Measurements from ENCODE around the gene TSPY10.
"Not testable (repeated sequence)": the region's sequence is repeated elsewhere in the genome, so short reads cannot be mapped to it uniquely, and the experiment has no call there.

TSPY10 gene, protein sequence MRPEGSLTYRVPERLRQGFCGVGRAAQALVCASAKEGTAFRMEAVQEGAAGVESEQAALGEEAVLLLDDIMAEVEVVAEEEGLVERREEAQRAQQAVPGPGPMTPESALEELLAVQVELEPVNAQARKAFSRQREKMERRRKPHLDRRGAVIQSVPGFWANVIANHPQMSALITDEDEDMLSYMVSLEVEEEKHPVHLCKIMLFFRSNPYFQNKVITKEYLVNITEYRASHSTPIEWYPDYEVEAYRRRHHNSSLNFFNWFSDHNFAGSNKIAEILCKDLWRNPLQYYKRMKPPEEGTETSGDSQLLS

DNA sequence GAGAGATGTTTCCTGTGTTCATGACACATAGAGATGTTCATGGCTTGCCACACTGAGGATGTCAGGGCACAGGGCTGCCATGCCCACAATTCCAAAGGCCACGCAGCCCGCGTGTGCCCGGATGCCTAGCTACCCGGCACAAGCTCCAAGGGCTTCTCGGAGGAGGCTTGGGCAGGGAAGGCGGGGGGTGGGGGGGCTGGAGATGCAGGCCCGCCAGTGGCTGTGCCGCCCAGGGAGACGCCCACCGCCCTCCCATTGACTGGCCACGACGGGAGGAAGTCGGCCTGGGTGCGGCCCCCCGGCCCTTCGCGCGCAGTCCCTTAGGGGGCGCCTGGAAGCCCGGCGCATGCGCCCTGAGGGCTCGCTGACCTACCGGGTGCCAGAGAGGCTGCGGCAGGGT is at the start of gene TSPY10:
TSS of gene TSPY10 (plus strand) at position 301 of the 400 bp plus-strand sequence. CDS start at position 347, 46 bp downstream.
- H3K27me3 ChIP-seq (ENCODE audit: insufficient read depth, low read length); H3K4me1 ChIP-seq (ENCODE audit: insufficient read depth, low read length); H3K4me3 ChIP-seq (ENCODE audit: low read length); H3K36me3 ChIP-seq (ENCODE audit: insufficient read depth, low read length); H2AFZ ChIP-seq (ENCODE audit: low read depth, low read length); H3K9me3 ChIP-seq (ENCODE audit: low read length): not testable (repeated sequence)

DNA sequence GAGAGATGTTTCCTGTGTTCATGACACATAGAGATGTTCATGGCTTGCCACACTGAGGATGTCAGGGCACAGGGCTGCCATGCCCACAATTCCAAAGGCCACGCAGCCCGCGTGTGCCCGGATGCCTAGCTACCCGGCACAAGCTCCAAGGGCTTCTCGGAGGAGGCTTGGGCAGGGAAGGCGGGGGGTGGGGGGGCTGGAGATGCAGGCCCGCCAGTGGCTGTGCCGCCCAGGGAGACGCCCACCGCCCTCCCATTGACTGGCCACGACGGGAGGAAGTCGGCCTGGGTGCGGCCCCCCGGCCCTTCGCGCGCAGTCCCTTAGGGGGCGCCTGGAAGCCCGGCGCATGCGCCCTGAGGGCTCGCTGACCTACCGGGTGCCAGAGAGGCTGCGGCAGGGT is 40.7 kb upstream of the TSPY10 start, which contains the start of gene TSPY9:
TSS of gene TSPY9 (plus strand) at position 301 of the 400 bp plus-strand sequence. CDS start at position 347, 46 bp downstream.
- not testable (repeated sequence) for H3K9me3 ChIP-seq (ENCODE audit: low read length); H3K4me1 ChIP-seq (ENCODE audit: insufficient read depth, low read length); H3K27me3 ChIP-seq (ENCODE audit: insufficient read depth, low read length); H2AFZ ChIP-seq (ENCODE audit: low read depth, low read length); H3K36me3 ChIP-seq (ENCODE audit: insufficient read depth, low read length); H3K4me3 ChIP-seq (ENCODE audit: low read length)

DNA sequence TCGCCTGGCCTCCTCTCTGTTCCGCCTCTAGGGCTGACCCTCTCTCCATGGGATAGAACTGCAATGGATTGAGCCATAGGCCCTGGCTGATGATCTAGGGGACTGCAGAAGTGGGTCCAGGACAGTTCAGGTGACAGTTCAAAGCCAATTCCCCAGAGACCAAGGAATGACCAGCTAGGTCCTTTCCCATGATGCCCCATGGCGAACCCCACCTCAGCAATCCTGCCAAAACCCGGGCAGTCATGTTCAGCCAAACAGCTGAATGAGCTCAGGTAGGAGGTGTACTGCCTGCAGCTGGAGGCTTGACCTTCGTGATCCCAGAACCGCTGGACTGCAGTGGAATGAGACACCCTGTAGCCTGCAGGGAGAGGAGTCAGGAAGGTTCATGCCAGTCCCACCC is 23.3 kb upstream of the TSPY10 start:
- not testable (repeated sequence) for H3K4me3 ChIP-seq (ENCODE audit: low read length); H2AFZ ChIP-seq (ENCODE audit: low read depth, low read length); H3K4me1 ChIP-seq (ENCODE audit: insufficient read depth, low read length); H3K9me3 ChIP-seq (ENCODE audit: low read length); H3K27me3 ChIP-seq (ENCODE audit: insufficient read depth, low read length); H3K36me3 ChIP-seq (ENCODE audit: insufficient read depth, low read length)

DNA sequence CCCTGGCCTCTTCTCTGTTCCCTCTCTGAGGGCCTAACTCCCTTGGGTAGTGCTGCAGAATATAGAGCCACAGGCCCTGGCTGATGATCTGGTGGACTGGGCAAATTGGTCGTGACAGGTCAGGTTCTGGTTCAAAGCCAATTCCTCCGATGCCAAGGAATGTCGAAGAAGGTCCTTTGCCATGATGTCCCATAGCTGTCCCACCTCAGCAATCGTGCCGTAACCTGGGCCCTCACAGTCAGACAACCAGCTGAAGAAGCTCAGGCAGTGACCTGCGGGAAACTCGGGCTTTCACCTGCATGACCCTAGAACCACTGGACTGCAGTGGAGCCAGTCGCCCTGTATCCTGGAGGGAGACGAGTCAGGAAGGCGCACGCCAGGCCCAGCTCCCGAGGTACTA is 11.4 kb upstream of the TSPY10 start:
- not testable (repeated sequence) for H3K4me3 ChIP-seq (ENCODE audit: low read length); H3K27me3 ChIP-seq (ENCODE audit: insufficient read depth, low read length); H2AFZ ChIP-seq (ENCODE audit: low read depth, low read length); H3K4me1 ChIP-seq (ENCODE audit: insufficient read depth, low read length); H3K36me3 ChIP-seq (ENCODE audit: insufficient read depth, low read length); H3K9me3 ChIP-seq (ENCODE audit: low read length)
